GM18951 (cell line): ENCODE data around the gene BRSK2.
"Not testable (repeated sequence)": the region's sequence is repeated elsewhere in the genome, so short reads cannot be mapped to it uniquely, and the experiment has no call there.

Source experiments
- POLR2A ChIP-seq: IDR thresholded peaks from 4 replicates; pipeline ENCODE4 v1.6.1; 2011; ENCODE audit warnings: mild to moderate bottlenecking; ENCODE audit not compliant: insufficient read length, insufficient read depth; ENCODE audit errors: extremely low read depth
- in situ Hi-C: fragments of 300-500 bp; cut with MboI; formaldehyde crosslinking; loops from one replicate; pipeline ENCODE4 v1.12.0; 2022; ENCODE audit warnings: low sequenced_read_pairs, mixed read lengths, inconsistent platforms; ENCODE audit not compliant: unreplicated experiment

The BRSK2 gene

DNA sequence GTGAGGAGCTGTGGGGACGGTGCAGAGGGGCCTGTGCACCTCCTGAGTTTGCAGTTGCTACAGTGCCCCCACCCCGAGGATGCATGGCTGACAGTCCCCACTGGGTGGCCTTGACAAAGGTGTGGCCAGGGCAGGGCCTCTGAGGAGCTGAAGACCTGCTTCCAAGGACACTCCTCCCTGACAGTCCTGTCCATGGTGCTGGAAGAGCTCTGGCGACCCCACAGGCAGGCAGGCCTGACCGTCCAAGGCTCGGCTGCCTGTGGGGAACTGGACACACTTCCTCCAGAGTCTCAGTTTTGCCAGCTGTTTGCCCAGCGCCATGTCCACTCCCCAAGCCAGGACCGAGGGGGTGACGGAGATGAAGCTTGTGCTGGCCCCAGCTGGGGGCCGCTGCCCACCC is 32.7 kb downstream of the BRSK2 start:
- no peak for TF ChIP-seq POLR2A
- in situ Hi-C loops: no loop called here

DNA sequence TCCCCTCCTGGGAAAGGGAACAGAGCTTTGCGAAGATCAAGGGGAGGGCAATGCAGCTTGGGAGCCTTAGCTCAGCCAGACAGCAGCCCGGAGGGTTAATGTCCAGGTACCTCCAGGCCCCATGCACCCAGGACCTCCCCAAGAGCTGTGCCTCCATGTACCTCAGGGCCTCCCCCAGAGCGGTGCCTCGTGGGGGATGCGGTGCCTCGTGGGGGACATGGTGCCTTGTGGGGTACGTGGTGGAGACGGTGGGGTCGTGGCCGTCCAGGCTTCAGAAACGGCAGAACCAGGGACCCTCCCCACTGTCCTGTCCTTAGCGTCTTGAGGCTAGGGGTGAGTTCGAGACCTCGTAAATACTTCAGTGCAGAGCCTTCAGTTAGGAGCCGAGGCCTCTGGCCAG is 33.2 kb downstream of the BRSK2 start:
- in situ Hi-C loops: no loop called here
- TF ChIP-seq POLR2A: no peak

DNA sequence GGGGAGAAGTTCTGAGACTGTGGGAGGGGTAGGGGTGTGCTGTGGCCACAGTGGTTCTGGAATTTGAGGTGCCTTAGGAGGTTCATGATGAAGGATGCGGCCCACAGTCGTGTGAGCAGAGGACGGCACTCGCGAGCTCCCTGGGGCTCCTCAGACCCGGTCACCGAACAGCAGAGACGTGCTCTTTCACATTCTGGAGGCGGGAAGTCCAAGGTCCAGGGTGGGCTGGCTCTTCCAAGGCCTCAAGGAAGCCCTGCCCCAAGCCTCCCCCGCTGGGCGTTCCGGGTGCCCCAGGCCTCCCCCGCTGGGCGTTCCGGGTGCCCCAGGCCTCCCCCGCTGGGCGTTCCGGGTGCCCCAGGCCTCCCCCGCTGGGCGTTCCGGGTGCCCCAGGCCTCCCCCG is 33.7 kb downstream of the BRSK2 start:
- in situ Hi-C loops: not testable (repeated sequence)

DNA sequence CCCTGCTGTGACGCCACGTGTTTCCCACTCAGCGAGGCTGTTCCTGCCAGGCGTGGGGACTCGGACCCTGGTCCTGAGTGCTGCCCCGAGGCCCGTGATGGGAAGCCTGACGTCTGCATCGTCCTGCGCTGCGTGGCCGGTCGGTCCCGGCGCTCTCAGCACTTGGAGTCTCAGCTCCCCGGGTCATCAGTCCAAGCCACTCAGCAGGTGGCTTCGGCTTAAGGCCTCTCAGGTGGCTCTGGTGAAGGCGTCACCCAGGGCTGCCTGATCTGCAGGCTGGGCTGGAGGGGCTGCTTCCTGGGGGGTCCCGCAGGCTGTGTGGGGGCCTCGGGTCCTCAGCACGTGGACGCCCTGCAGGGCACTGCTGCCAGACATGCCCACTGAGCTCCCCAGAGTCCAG is 35.3 kb downstream of the BRSK2 start:
- in situ Hi-C loops: no loop called here
- TF ChIP-seq POLR2A: no peak

DNA sequence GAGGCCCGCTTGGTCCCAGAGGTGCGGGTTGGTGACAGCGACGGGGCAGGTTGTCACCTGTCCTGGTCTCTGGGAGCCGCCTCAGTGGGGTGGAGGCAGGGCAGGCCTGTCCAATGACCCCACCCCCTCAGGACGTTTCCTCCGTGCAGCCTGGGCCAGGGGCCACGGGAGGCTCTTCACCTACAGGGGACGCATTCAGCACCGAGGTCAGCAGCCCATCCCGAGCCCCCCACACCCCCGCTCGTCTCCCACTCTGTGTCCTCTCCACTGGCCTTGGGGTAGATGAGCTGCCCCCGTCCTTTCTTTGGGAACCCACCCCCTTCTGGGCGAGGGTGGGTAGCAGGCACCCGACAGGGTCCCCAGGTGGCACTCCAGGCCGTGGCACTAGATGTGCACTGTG is 35.7 kb downstream of the BRSK2 start:
- in situ Hi-C loops: no loop called here
- no peak for TF ChIP-seq POLR2A

DNA sequence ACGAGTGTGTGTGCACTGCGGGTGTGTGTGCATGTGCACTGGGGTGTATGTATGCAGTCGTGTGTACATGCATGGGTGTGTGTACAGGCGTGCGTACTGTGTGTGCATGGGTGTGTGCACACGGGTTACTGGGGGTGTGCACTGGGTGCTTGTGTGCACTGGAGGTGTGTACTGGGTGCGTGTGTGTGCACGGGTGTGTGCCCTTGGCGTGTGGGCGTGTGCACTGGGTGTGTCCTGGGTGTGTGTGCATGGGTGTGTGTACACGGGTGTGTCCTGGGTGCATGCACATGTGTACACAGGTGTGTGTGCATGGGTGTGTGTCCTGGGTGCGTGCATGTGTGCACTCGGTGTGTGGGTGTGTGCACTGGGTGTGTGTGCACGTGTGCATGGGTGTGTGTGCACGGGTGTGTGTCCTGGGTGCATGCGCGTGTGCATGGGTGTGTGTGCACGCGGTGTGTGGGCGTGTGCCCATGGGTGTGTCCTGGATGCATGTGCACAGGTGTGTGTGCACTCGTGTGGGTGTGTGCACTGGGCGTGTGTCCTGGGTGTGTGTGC is 39.1 kb downstream of the BRSK2 start:
- no peak for TF ChIP-seq POLR2A
- in situ Hi-C loops: no loop called here

DNA sequence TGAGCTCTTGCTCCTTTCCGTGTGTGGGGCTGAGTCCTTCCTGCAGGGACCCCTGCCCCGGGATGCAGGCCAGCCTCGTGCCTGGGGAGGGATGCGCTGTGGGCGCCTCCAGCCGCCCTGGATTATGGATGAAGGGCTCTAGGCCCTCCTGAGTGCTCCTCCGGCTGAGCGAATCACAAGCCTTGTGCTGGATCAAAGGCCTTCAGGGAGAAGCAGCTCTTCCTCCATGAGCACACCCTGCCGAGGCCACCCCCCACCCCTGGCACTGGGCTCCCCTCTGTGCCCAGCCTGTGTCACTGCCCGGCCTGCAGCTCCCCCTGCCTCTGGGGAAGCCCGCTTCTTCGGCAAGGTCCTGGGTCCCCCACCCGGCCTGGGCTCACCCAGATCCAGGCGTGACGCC is 43.8 kb downstream of the BRSK2 start:
- no peak for TF ChIP-seq POLR2A
- in situ Hi-C loops: no loop called here

DNA sequence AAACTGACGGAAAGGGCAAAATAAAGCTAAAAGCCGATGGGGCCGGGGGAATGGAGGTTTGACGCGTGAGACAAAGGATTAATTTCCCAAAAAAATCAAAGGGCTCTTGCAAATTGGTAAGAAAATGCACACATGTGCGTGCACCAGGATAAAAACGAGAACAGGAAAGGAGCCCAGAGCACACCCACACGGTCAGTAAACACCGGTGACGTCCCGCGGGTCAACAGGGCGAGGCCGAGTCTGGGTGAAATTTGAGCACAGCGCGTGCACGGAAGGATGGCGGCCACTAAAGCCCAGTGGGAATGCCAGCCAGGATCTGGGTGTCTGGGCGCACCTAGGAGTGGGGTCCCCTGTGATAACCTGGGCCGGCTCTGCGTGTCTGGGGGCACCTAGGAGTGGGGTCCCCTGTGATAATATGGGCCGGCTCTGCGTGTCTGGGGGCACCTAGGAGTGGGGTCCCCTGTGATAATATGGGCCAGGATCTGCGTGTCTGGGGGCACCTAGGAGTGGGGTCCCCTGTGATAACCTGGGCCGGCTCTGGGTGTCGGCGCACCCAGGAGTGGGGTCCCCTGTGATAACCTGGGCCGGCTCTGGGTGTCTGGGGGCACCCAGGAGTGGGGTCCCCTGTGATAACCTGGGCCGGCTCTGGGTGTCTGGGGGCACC is 44.4 kb downstream of the BRSK2 start:
- in situ Hi-C loops: no loop called here
- no peak for TF ChIP-seq POLR2A

DNA sequence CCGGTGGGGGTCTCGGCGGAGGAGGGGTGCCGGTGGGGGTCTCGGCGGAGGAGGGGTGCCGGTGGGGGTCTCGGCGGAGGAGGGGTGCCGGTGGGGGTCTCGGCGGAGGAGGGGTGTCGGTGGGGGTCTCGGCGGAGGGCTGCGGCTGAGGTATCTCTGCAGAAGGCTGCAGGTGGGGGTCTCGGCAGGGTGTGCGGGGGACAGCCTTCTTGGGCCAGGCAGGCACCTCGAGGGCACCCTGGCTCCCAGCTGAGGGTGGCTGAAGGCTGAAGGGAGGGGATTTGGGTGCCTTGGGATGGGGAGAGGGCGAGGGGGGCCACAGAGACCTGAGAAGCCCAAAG is 45.7 kb downstream of the BRSK2 start:
- in situ Hi-C loops: not testable (repeated sequence)

DNA sequence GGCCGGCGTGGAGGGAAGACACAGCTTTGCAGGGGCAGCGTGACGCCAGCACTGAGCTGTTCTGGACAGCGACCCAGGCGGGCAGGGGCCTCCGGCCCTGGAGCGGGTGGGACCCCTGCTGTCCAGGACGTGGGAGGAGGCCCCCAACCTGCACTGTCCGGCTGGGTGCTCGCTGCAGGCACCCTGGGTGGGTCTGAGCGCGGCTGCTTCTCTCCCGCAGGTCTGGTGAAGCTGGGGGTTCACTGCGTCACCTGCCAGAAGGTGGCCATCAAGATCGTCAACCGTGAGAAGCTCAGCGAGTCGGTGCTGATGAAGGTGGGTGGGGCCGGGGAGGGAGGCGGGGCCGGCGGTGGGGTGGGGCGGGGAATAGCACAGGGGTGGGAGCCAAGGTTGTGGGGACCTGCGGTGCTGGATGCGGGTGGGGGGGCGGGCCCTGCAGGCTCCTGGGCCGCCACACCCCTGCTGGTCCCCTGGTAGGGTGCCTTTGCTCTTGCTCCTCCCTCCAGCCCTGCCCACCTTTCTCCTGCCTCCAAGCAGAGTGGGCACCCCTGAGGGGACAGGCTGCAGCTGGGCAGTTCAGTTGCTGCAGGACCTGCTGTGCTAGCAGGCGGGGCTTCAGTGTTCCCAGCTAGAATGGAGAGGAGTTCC is 46.2 kb downstream of the BRSK2 start:
- in situ Hi-C loops: no loop called here
- no peak for TF ChIP-seq POLR2A

DNA sequence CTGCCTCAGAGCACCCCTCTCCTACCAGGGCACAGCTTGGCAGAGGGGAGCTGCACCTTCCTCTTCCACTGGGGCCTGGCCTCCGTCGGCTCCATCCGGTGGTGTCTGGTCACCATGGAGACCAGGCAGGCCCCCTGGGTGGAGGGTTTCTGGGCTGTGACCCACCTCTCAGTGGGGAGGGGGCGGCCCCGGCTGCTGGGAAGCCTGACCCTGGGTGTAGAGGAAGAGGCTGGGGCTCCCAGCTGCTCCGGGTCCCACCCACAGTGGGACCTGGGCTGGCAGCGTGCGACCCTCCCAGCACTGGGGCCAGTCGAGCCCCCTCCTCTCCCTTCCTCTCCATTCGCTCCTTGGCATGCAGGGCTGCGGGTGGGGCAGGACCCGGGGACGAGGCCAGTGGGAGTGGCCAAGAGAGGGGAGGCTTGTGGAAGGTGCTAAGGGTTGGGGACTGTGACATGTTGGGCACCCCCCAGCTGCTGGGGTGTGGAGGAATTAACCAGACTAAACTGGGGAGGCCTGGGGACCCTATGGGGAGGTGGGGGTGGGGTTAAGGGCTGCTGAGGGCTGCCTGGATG is 46.8 kb downstream of the BRSK2 start:
- no peak for TF ChIP-seq POLR2A
- in situ Hi-C loops: no loop called here

DNA sequence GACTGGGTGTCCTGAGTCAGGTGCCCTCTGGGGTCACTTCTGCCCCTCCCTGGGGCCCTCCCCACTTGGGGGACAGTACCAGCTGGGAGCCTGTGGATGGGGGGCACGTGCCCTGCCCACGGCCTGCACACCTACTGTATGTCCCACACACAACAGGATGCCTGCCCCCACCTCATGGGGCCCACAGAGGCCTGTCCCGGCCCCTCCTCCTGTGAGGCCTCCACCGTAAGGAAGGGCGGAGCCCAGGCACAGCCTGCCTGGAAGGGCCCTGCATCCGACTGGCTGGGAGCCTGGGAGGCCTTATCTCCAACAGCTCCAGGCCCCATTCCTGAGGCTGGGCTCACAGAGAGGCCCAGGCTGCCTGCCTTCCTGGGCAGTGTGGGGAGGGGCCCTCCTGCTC is 47.8 kb downstream of the BRSK2 start:
- in situ Hi-C loops: no loop called here
- TF ChIP-seq POLR2A: no peak

DNA sequence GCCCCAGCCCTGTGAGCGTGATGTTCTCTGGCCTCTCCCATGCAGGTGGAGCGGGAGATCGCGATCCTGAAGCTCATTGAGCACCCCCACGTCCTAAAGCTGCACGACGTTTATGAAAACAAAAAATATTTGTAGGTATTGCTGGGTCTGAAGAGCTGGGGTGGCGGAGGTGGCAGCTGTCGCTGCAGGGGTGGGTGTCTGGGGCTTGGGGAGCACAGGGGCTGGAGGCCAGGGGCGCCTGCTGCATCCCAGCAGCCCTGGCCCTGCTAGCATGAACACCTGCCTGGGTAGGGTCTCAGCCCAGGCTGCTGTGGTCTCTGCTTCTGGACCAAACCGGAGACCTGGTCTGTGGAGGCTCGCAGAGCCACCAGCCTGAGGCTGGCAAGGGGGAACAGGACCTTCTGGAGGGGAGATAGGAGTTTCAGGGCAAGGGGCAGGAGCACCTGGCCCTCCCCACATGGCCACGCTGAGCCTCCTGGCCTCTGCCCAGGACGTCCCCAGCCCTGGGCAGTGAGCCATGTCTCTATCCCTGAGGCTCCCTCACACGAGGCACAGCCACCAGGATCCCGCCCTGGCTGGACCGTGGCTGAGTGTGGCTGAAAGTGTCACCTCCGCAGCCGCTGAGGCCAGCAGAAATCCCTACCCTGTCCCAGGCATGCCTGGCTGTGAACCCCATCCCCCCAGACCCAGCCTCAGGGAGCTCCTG is 48.7 kb downstream of the BRSK2 start:
- no peak for TF ChIP-seq POLR2A
- in situ Hi-C loops: no loop called here

DNA sequence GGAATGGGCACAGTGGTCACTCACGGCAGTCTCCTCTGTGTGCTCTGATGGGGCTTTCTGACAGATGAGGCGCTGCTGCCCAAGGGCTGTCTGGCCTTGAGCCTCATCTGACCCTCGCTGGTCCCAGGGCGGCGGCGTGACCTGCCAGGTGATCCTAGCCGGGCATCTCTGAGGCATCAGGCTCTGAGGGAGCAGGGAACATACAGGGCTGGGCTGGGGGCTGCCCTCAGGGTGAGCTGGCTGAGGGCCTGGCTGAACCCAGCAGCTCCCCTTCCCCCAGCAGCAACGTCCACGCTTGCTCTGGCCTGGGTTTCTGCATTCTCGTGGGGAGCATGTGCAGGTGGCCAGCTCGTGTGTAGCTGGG is 49.2 kb downstream of the BRSK2 start:
- in situ Hi-C loops: no loop called here
- TF ChIP-seq POLR2A: no peak
